Measurements from ENCODE around the gene AKAP13. TPM values are rescaled to one million over a fixed set of nuclear protein-coding genes. Genes with fewer than 3 reads are reported as not detected.

Gene AKAP13
- total RNA-seq, 4 donors from 2014 or later = 189 to 405 (median 244) TPM

DNA sequence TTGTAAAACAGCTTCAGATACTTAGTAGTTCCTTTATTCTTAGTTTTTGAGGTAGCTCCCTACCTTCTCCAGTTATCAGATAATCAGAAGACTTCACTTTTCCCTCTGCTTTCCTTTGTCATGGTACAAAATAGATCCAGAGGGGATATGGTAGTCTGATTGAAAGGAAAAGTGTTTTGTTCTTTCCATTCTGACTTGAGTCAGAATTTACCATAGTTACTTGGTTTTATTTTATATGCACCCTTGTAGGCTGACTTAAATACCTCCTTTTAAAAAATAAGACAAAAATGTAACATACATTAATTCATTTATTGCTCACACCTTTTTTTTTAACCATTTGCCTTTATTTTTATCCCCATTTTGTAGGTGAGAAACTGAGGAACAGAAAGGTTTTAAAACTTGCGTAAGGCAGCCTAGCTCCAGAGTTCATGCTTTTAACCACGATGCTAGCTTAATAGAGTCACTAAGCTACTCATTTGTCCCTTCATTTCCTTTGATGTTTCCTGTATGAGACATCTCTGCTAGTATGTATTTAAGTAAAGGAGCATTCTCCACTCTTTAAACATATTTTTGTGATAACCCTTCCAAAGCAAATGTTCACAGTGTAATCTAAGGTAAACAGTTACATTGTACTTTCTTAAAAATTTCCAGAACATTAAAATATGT lies 226.9 kb downstream of the AKAP13 start:
- Histone ChIP-seq H3K27me3 (no peaks in the 10 kb centered on the region), H3K36me3 (peaks cover 2 to 10% of the 10 kb centered on the region in 2 donors), H3K27ac (peak overlapping the region; percentile 53 to 67 (median 55)), H3K4me1 (peaks cover 19 to 26% of the 10 kb centered on the region in 2 donors), H3K9me3 (no peaks in the 10 kb centered on the region), H3K4me3 (replicated peaks in 1 of 3) (no peak overlapping the region)
- intact Hi-C loops (cut with DNase I) = no loop called here
- no peak for DNase-seq
- TF ChIP-seq, protein P1, sequence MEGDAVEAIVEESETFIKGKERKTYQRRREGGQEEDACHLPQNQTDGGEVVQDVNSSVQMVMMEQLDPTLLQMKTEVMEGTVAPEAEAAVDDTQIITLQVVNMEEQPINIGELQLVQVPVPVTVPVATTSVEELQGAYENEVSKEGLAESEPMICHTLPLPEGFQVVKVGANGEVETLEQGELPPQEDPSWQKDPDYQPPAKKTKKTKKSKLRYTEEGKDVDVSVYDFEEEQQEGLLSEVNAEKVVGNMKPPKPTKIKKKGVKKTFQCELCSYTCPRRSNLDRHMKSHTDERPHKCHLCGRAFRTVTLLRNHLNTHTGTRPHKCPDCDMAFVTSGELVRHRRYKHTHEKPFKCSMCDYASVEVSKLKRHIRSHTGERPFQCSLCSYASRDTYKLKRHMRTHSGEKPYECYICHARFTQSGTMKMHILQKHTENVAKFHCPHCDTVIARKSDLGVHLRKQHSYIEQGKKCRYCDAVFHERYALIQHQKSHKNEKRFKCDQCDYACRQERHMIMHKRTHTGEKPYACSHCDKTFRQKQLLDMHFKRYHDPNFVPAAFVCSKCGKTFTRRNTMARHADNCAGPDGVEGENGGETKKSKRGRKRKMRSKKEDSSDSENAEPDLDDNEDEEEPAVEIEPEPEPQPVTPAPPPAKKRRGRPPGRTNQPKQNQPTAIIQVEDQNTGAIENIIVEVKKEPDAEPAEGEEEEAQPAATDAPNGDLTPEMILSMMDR (IDR thresholded peaks at IDR 0.05) = no peak
- TF ChIP-seq POLR2A (IDR thresholded peaks at IDR 0.05) = no peak
- 64 to 78% methylated on average over 2 of the region's 2 CpGs for WGBS, 2 donors

DNA sequence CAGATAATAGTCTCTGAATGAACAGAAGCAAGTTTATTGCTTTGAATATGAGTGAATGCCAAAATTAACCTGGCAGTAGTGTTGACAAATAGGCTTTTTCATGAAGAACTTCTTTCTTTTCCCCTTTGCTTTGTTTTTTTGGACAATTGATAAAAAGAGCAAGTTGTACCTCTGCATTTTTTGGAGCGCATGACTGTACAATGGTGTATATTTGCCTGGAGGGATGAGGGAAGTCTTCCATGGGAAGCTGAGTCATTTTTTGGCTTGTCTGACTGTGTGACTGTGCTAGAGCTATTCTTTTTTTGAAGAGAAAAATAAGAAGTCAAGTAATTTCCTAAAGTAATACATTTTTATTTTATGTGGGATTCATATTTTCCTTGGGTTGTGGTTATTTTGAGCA lies 227.4 kb downstream of the AKAP13 start:
- no peak overlapping the region for H3K4me3 ChIP-seq (replicated peaks in 1 of 3)
- peaks cover 2 to 10% of the 10 kb centered on the region in 2 donors for H3K36me3 ChIP-seq
- H3K9me3 ChIP-seq = no peaks in the 10 kb centered on the region
- DNase-seq = no peak
- H3K4me1 ChIP-seq = peaks cover 19 to 26% of the 10 kb centered on the region in 2 donors
- no peaks in the 10 kb centered on the region for H3K27me3 ChIP-seq
- peak overlapping the region in 2 of 3 donors; percentile 55 to 67 for H3K27ac ChIP-seq
- TF ChIP-seq, protein P1 (IDR thresholded peaks at IDR 0.05) = no peak
- no peak for TF ChIP-seq POLR2A (IDR thresholded peaks at IDR 0.05)
- 56 to 66% methylated on average over 1 of the region's 1 CpG for WGBS, 2 donors
- intact Hi-C loops (cut with DNase I) = no loop called here

- DNase-seq = no peak
- intact Hi-C loops (cut with DNase I) = no loop called here
- Histone ChIP-seq H3K4me1 (peaks cover 26 to 35% of the 10 kb centered on the region in 2 donors), H3K36me3 (no peaks in the 10 kb centered on the region), H3K9me3 (no peaks in the 10 kb centered on the region), H3K27ac (no peak overlapping the region), H3K27me3 (no peaks in the 10 kb centered on the region), H3K4me3 (replicated peaks in 1 of 3) (no peak overlapping the region)
- WGBS, 2 donors = 90 to 92% methylated on average over 3 of the region's 3 CpGs
- TF ChIP-seq, protein P1 (IDR thresholded peaks at IDR 0.05) = no peak
- no peak for TF ChIP-seq POLR2A (IDR thresholded peaks at IDR 0.05)
Measured at GRCh38 chr15:85609492-85609891, 229.1 kb downstream of the AKAP13 start.

DNA sequence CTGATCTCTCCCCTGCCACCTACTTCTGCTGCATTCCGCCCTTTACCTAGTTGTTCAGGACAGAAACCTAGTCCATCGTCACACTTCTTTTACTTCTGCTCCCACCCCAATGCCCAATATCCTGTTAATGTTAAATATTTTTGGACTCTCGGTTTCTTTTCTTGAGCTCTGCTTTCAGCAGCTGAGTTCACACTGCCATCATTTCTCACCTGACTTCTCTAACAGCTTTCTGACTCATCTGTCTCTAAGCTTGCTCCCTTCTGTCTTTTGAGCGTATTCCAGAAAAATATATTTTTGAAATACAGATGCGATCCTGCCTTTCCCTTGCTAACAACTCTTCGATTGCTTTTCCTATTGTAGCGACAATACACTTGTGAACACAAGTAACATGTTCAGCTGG lies 231.0 kb downstream of the AKAP13 start:
- H3K4me3 ChIP-seq (replicated peaks in 1 of 3) = no peak overlapping the region
- no peaks in the 10 kb centered on the region for H3K27me3 ChIP-seq
- peaks cover 33 to 50% of the 10 kb centered on the region in 2 donors for H3K4me1 ChIP-seq
- intact Hi-C loops (cut with DNase I) = no loop called here
- H3K27ac ChIP-seq = no peak overlapping the region
- TF ChIP-seq, protein P1 (IDR thresholded peaks at IDR 0.05) = no peak
- no peak for TF ChIP-seq POLR2A (IDR thresholded peaks at IDR 0.05)
- H3K9me3 ChIP-seq = no peaks in the 10 kb centered on the region
- 96 to 98% methylated on average over 7 of the region's 7 CpGs for WGBS, 2 donors
- DNase-seq = no peak
- no peaks in the 10 kb centered on the region for H3K36me3 ChIP-seq

DNA sequence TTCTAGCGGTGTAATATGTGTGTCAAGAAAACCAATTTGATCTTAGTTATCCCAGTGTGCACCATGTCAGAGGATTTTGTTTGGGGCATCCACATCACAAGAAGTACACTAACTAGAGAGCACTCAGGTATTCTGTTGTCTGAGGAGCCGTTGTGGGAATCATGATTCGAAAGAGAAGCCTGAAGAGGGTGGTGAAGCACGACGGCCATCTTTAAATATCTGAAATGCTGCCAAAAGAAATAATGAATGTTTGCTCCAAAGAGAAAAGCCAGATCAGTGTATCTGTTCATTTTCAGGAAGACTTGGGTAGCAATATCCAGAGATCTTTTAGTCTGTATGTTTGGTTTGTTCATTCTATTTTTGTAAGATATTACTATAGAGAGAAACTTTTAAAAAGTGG lies 233.7 kb downstream of the AKAP13 start:
- no peaks in the 10 kb centered on the region for H3K27me3 ChIP-seq
- H3K36me3 ChIP-seq = no peaks in the 10 kb centered on the region
- TF ChIP-seq POLR2A (IDR thresholded peaks at IDR 0.05) = no peak
- TF ChIP-seq, protein P1 (IDR thresholded peaks at IDR 0.05) = no peak
- peaks cover 32 to 53% of the 10 kb centered on the region in 2 donors for H3K4me1 ChIP-seq
- 22 to 32% methylated on average over 5 of the region's 5 CpGs for WGBS, 2 donors
- H3K27ac ChIP-seq = peak overlapping the region in 2 of 3 donors; percentile 32 to 77
- no peaks in the 10 kb centered on the region for H3K9me3 ChIP-seq
- DNase-seq = peak; percentile 8 to 25
- intact Hi-C loops (cut with DNase I) = no loop called here
- H3K4me3 ChIP-seq (replicated peaks in 1 of 3) = no peak overlapping the region
